CD1c-positive myeloid dendritic cell (primary cell): Measurements from ENCODE around the gene LY6G6C.
"Not testable (repeated sequence)": the region's sequence is repeated elsewhere in the genome, so short reads cannot be mapped to it uniquely, and the experiment has no call there.

Experiments
- DNase-seq: peaks from one replicate; pipeline ENCODE4 v3.0.0-alpha.2; 2016; ENCODE audit errors: extremely low spot score

LY6G6C gene

DNA sequence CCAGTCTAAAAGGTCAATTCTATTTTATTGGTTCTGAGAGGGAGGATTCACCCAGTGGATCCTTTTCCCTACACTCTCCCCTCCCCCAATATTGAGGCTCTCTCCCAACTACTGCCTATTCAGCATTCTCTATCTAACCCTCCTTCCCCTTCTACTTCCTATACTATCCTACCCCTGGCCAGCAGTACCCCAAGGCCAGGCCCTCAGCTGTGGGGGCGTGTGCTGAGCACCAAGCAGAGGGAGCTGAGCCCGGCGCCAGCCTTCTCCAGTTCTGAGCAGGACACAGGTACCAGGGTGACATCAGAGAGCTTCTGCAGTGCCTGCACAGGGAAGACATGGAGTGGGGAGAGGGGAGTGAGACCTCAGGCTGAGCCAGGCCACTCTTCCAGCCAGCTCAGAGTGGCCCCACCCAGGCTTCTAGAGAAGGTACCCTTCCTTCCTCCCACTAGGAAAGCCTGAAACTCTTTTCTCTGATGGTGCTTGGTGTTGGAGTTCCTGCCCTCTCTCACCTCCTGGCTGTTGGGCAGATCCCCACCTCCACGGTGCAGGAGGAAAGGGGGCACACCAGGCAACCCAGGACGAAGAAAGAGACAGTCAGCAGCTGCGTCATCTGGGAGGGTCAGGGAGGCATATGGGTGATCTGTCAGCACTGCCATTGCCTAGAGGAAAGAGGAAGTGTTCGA is 5.6 kb upstream of the LY6G6C start:
- peak; percentile 89 for DNase-seq

- DNase-seq: peak; percentile 93
These were observed 4.2 kb upstream of the LY6G6C start for GRCh38 chr6:31725502-31726350.

DNA sequence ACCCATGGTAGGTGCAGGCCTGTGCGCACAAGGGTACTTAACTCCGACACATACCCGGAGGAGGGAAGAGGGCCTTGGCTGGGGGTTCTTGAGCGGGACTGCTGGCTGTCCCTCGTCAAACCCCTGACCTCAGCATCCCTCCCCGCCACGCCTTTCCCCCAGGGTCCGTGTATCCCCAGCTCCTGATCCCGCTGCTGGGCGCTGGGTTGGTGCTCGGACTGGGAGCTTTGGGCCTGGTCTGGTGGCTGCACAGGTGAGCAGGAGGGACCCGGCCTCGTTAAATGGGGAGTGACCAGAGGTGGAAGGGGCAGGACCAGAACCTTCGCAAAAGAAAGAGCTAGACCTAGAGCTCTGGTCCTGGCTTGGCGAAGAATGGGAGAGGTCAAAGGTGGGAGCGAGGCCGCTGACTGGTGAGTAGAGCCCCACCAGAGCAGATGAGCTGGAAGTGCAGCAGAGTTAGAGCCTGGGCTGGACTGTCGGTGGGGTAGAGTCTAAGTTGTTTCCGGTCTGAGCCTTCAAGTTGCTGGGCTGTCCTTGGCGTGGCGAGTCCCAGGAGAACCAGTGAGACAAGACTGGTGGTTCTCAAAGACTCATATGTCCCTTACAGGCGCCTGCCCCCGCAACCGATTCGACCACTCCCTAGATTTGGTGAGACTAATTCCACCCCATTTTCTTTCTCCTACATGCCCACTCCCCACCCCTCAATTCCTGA is 2.6 kb upstream of the LY6G6C start:
- DNase-seq: no peak

DNA sequence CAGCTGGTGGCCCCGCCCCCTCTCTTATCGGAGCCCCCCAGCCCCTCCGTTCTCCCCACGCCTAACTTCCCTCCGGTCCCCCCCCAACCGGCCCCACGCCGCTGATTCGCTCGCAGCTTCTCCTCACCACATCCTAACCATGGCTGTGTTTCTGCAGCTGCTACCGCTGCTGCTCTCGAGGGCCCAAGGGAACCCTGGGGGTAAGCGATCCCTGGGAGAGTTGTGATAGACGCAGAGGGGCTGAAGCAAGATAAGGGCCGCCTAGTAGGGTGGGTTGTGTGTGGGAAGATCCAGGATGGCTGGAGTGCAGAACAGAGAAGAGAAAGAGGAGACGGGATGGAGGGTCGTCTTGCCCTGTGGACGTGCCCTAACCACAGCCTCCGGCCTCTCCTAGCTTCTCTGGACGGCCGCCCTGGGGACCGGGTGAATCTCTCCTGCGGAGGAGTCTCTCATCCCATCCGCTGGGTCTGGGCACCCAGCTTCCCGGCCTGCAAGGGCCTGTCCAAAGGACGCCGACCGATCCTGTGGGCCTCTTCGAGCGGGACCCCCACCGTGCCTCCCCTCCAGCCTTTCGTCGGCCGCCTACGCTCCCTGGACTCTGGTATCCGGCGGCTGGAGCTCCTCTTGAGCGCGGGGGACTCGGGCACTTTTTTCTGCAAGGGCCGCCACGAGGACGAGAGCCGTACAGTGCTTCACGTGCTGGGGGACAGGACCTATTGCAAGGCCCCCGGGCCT is 1.9 kb upstream of the LY6G6C start, which contains the start of gene MPIG6B:
Gene MPIG6B (plus strand): TSS at position 129 of the 735 bp plus-strand sequence. CDS start 11 bp downstream, at position 140.
- DNase-seq: no peak

GRCh38 chr6:31722173-31722572 is 627 bp upstream of the LY6G6C start:
- no peak for DNase-seq

DNA sequence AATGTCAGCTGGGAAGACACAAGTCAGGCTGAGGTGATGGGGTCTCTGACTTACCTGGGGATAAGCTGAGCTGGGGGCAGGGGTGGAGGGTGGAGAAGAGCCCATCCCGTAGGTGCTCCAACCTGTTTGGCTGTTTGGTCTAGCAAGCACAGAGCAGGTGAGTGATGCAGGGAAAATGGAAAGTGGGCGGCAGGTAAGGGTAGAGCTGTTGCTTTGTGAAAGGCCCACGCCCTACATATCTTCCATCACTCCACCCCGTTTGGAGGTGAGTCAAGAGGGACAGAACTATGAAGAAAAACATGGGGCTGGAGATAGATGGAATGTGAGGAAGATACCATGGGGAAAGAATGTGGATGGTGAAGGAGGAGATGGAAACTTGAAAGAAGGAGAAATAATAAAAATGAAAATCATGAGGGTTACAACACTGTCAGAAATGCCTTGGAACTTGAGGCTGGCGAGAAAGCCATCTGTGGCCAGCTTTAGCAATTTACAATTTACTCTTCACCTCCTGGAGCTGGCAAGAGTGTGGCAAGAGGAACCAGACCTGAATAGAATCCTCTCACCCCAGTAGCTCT is 1.3 kb downstream of the LY6G6C start:
- DNase-seq: no peak

- no peak for DNase-seq
These were observed 2.5 kb downstream of the LY6G6C start for GRCh38 chr6:31719001-31719400.

DNA sequence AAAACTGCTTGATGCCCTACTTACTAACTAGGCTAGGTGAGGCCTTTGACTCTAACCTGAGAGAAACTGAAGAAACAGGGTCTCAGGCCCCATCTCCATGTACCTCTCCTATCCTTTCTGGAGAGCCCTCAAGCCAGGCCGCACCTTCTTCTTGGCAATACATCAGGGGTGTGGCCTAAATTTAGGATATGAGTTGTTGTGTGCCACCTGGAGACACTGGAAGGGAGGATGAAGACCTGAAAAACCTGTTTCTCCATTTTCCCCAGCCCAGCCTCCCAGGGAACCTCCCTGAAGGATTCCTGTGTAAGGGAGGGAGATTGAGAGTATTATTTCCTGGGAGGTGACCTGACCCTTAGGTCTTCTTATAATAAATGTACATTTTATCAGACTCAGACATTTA is 3.3 kb downstream of the LY6G6C start:
- DNase-seq: no peak

GRCh38 chr6:31717499-31718222 is 3.9 kb downstream of the LY6G6C start:
- DNase-seq: no peak

DNA sequence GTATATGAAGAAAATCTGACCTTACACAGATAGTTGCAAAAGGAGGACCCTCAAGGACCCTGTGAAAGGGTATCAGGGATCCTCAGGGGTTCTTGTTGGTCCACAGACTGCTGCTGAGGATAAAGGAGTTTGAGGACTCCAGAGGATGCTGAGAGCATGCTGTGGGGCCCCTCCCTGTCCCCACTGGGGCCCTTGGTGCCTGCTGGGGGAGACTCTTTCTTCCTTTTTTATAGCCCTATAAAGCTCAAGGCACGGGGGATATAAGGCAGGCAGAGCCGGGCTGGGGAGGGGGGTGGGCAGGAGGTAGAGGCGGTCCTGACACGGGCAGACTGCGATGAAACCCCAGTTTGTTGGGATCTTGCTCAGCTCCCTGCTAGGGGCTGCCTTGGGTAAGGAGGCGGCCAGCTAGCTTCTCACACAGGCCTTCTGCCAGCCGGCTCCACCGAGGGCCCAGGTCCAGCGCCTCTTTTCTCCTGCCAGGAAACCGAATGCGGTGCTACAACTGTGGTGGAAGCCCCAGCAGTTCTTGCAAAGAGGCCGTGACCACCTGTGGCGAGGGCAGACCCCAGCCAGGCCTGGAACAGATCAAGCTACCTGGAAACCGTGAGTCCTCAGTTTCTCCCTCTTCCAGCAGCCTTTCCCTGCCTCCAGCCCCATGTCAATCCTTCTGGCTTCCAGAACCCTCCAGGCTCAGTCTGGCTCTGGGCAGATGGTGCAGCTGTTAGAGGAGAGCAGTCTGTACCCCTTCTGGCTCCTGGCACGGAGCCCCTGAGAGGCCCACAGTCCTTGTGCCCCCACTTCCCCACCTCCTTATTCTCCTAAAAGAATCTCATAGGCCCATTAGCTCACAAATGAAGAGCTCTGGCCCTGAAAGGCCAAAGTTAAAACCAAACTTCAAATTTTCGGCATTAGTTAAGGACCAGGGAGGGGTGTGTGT is 6.3 kb downstream of the LY6G6C start, which contains the start of gene LY6G6D:
Gene LY6G6D (plus strand): TSS at position 327 of the 937 bp plus-strand sequence. CDS start 8 bp downstream, at position 335.
- DNase-seq: no peak

DNA sequence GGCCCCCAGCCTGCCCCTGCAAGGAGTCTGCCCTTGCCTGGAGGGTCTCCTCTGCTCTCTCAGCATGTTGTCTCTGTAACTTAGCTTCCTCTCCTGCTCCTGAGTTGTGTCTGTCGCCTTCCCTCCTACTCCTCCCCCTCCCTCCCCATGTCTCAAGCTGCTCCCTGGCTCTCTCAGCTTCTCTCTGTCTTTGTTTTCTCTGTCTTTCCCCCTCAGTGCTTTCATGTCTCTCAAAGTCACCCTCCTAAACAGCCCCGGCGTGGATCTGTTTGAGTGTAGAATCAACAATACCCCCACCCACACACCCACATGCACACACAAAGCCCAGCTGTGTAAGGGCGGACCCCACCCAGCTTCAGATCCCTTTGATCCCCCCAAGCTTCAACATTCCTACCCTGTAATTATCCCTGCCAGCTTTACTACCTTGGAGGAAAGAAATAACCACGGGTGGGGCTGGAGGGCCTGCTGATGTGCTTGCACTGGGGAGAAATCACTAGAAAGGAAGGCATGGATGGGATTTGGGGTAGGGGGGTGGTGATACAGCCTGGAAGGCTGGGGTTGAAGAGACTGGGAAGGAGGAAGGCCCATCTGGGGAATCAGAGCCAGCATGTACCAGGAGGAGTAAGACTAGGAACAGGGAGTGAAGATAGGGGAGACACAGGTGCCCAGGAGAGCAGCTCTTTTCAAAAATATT is 7.4 kb downstream of the LY6G6C start:
- no peak for DNase-seq

DNA sequence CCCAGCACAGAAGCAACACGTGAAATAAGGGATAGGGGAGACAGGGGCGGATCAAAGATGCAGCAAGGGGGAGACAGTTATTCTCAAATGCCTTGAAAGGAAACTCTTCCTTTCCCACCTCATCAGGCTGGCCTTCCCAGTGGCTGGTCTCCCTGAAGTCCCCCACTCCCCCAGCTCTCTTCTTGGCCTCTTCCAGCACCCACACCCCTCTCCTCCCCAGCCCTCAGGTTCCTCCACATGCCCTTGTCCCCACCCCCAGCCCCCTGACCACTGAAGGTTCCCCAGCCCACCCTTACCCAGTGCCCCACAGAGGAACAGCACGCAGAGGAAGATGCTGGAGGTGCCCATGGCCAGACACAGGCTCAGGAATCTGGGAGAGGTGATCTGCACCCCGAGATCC is 8.1 kb downstream of the LY6G6C start:
- DNase-seq: no peak

DNA sequence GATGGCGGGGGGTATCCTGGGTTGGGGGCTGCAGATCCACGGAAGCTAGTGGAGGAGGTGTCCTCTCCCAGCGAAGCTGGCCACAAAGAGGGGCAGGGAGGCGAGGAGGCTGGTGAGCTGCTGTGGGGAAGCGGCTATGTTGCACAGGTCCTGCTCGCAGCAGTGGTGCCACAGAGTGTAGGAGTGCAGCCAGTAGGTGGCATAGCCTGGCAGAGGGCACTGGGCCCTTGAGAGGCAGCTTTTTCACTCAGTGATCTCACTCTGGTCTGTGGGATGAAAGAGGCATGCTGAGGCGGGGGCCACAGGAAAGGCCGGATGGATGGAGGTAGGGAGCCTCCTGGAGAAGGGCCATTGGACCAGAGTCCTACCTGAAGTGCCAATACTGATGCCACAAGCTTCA is 9.2 kb downstream of the LY6G6C start:
- DNase-seq: no peak

- peak; percentile 28 for DNase-seq
These were observed 10.3 kb downstream of the LY6G6C start for GRCh38 chr6:31711233-31711632.

GRCh38 chr6:31710523-31711219 is 10.9 kb downstream of the LY6G6C start:
- no peak for DNase-seq

- DNase-seq: not testable (repeated sequence)
These were observed 12.4 kb downstream of the LY6G6C start for GRCh38 chr6:31709157-31709556.

DNA sequence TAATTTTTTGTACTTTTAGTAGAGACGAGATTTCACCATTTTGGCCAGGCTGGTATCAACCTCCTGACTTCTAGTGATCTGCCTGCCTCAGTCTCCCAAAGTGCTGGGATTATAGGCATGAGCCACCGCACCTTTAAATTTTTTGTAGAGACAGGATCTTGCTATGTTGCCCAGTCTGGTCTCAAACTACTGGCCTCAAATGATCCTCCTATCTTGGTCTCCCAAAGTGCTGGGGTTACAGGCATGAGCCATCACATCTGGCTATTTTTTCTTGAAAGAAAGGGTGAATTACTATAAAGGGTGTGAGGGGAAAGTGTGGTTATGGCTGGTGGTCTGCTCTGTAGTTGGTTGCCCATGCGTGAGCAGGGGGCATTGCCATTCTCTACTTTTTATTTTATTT is 13.3 kb downstream of the LY6G6C start:
- DNase-seq: no peak

- DNase-seq: no peak
These were observed 13.8 kb downstream of the LY6G6C start for GRCh38 chr6:31707701-31708100.
